ENCODE results near the gene ZC3H12D. TPM values are rescaled to one million over a fixed set of nuclear protein-coding genes. Genes with fewer than 3 reads are reported as not detected.
"Not testable (repeated sequence)": the region's sequence is repeated elsewhere in the genome, so short reads cannot be mapped to it uniquely, and the experiment has no call there.

Gene ZC3H12D
- polyA plus RNA-seq, 3 donors, result 0.24 to 1.1 (median 0.30) TPM

GRCh38 chr6:149467265-149467664 is 17.5 kb downstream of the ZC3H12D start:
- WGBS, 3 donors, result 70 to 81% (median 76%) methylated on average over 4 of the region's 4 CpGs
- no peak overlapping the region for H3K27ac ChIP-seq (ENCODE audit: low read depth, low read length)

- 58 to 65% (median 61%) methylated on average over 8 of the region's 8 CpGs for WGBS, 3 donors
- no peak overlapping the region for H3K27ac ChIP-seq (ENCODE audit: low read depth, low read length)
Measured at GRCh38 chr6:149464411-149464810, 20.4 kb downstream of the ZC3H12D start.

GRCh38 chr6:149463781-149464180 is 21.0 kb downstream of the ZC3H12D start:
- no peak overlapping the region for H3K27ac ChIP-seq (ENCODE audit: low read depth, low read length)
- WGBS, 3 donors, result 61 to 89% (median 72%) methylated on average over 4 of the region's 4 CpGs

- H3K27ac ChIP-seq (ENCODE audit: low read depth, low read length), result not testable (repeated sequence)
- 88 to 97% (median 88%) methylated on average over 7 of the region's 7 CpGs for WGBS, 3 donors
Measured at GRCh38 chr6:149462712-149463111, 22.1 kb downstream of the ZC3H12D start.

- no peak overlapping the region for H3K27ac ChIP-seq (ENCODE audit: low read depth, low read length)
Measured at GRCh38 chr6:149461670-149462069, 23.1 kb downstream of the ZC3H12D start.

GRCh38 chr6:149460249-149460648 is 24.6 kb downstream of the ZC3H12D start:
- 86 to 91% (median 86%) methylated on average over 3 of the region's 3 CpGs for WGBS, 3 donors
- H3K27ac ChIP-seq (ENCODE audit: low read depth, low read length), result not testable (repeated sequence)

More at GRCh38 chr6:149461670-149462069, 23.1 kb downstream of the ZC3H12D start:
- 48 to 96% (median 89%) methylated on average over 5 of the region's 5 CpGs for WGBS, 3 donors

- H3K27ac ChIP-seq (ENCODE audit: low read depth, low read length), result no peak overlapping the region
- WGBS, 3 donors, result 75 to 94% (median 88%) methylated on average over 5 of the region's 5 CpGs
Measured at GRCh38 chr6:149459761-149460160, 25.1 kb downstream of the ZC3H12D start.

- 89 to 96% (median 95%) methylated on average over 1 of the region's 1 CpG for WGBS, 3 donors
Measured at GRCh38 chr6:149458806-149459205, 26.0 kb downstream of the ZC3H12D start.

GRCh38 chr6:149458196-149458595 is 26.6 kb downstream of the ZC3H12D start:
- WGBS, 3 donors, result 93 to 96% (median 93%) methylated on average over 7 of the region's 7 CpGs
- no peak overlapping the region for H3K27ac ChIP-seq (ENCODE audit: low read depth, low read length)

More at GRCh38 chr6:149458806-149459205, 26.0 kb downstream of the ZC3H12D start:
- no peak overlapping the region for H3K27ac ChIP-seq (ENCODE audit: low read depth, low read length)

GRCh38 chr6:149457316-149457884 is 27.4 kb downstream of the ZC3H12D start:
- 73 to 85% (median 74%) methylated on average over 7 of the region's 7 CpGs for WGBS, 3 donors
- H3K27ac ChIP-seq (ENCODE audit: low read depth, low read length), result no peak overlapping the region

GRCh38 chr6:149456311-149457021 is 28.3 kb downstream of the ZC3H12D start:
- no peak overlapping the region for H3K27ac ChIP-seq (ENCODE audit: low read depth, low read length)
- WGBS, 3 donors, result 90 to 94% (median 91%) methylated on average over 49 of the region's 49 CpGs

GRCh38 chr6:149455031-149455732 is 29.6 kb downstream of the ZC3H12D start:
- no peak overlapping the region for H3K27ac ChIP-seq (ENCODE audit: low read depth, low read length)
- 74 to 81% (median 80%) methylated on average over 11 of the region's 11 CpGs for WGBS, 3 donors

- WGBS, 3 donors, result 4 to 12% (median 7%) methylated on average over 15 of the region's 15 CpGs
- H3K27ac ChIP-seq (ENCODE audit: low read depth, low read length), result no peak overlapping the region
Measured at GRCh38 chr6:149454346-149454848, 30.4 kb downstream of the ZC3H12D start.

GRCh38 chr6:149453597-149454345 is 31.0 kb downstream of the ZC3H12D start:
- H3K27ac ChIP-seq (ENCODE audit: low read depth, low read length), result no peak overlapping the region
- 41 to 64% (median 55%) methylated on average over 6 of the region's 6 CpGs for WGBS, 3 donors

- H3K27ac ChIP-seq (ENCODE audit: low read depth, low read length), result no peak overlapping the region
- 85 to 93% (median 92%) methylated on average over 13 of the region's 13 CpGs for WGBS, 3 donors
Measured at GRCh38 chr6:149452037-149452939, 32.5 kb downstream of the ZC3H12D start.

GRCh38 chr6:149451376-149452036 is 33.3 kb downstream of the ZC3H12D start:
- WGBS, 3 donors, result 46 to 47% (median 46%) methylated on average over 41 to 47 of the region's 47 CpGs
- H3K27ac ChIP-seq (ENCODE audit: low read depth, low read length), result no peak overlapping the region
